Measurements from ENCODE around the gene CREBRF. TPM values are rescaled to one million over a fixed set of nuclear protein-coding genes. Genes with fewer than 3 reads are reported as not detected.
A peak's percentile ranks its signal among the peaks of the same experiment; 100 is the strongest.

Gene CREBRF, protein sequence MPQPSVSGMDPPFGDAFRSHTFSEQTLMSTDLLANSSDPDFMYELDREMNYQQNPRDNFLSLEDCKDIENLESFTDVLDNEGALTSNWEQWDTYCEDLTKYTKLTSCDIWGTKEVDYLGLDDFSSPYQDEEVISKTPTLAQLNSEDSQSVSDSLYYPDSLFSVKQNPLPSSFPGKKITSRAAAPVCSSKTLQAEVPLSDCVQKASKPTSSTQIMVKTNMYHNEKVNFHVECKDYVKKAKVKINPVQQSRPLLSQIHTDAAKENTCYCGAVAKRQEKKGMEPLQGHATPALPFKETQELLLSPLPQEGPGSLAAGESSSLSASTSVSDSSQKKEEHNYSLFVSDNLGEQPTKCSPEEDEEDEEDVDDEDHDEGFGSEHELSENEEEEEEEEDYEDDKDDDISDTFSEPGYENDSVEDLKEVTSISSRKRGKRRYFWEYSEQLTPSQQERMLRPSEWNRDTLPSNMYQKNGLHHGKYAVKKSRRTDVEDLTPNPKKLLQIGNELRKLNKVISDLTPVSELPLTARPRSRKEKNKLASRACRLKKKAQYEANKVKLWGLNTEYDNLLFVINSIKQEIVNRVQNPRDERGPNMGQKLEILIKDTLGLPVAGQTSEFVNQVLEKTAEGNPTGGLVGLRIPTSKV
- total RNA-seq = 10 to 100 TPM in 4 of 6 experiments, 1 to 10 TPM in 2; 6.5 to 15.7 (median 12.6) TPM
- long read RNA-seq, partial matches to known transcripts = 1 of 2 reads
- long read RNA-seq, other reads (novel, unspliced or antisense) = 1 of 2 reads

DNA sequence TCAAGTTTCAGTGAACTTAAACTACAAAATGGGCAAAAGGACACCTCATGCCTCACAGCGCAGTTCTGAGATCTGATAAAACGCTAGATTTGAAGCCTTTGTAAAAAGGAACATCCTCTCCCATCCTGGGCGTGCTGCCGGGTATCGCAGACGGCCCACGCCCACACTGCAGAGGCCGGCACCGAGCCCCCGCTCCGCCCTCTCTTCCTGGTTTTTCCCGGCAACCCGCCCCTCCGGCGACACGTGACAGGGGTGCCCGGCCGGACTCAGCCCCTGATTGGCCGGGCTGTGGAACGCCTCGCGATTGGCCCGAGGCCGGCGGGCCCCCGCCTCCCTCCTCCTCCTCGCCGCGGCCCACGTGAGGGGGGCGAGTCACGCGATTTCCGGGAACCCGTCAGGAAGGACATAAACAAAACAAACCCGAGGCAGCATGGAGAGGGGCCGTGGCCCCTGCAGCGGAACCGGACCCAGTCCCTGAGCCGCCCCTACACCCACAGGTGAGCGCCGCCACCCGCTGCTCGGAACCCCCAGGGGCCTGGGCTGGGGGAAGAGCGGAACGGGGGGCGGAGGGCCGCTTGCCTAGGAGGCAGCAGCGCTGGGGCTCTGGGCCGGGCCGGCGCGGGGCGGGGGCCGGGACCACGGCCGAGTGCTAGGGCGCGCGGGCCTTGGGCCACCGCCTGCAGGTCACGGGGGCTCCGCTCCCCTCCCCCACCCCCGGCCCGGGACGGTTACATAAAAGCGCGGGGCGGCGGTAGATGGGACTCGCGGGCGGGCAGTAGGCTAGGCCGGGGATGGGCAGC is at the start of gene CREBRF:
CREBRF (plus strand) TSS at position 370 of the 800 bp plus-strand sequence. CDS start 24,424 bp downstream, outside the sequence.
- intact Hi-C loops (cut with DNase I) = no loop called here
- Histone ChIP-seq H3K27ac (peak within 1 kb of the TSS; percentile 96 to 100 (median 98)), H3K4me1 (peaks cover 0 to 24% (median 3%) of the 10 kb centered on the region in 4 donors), H3K9me3 (no peaks in the 10 kb centered on the region), H3K27me3 (no peaks in the 10 kb centered on the region), H3K4me3 (peak within 1 kb of the TSS; percentile 96 to 99 (median 98)), H3K36me3 (no peaks in the 10 kb centered on the region)
- WGBS (ENCODE audit: insufficient coverage, low coverage, low lambda C conversion rate, missing lambda C conversion rate) = under 1% methylated on average over 24 of the region's 74 CpGs
- ATAC-seq (peak; percentile 75 to 85 (median 82)), DNase-seq (peak; percentile 99)
- TF ChIP-seq POLR2A (IDR thresholded peaks at IDR 0.05) = peak; percentile 42
- TF ChIP-seq, protein P1, sequence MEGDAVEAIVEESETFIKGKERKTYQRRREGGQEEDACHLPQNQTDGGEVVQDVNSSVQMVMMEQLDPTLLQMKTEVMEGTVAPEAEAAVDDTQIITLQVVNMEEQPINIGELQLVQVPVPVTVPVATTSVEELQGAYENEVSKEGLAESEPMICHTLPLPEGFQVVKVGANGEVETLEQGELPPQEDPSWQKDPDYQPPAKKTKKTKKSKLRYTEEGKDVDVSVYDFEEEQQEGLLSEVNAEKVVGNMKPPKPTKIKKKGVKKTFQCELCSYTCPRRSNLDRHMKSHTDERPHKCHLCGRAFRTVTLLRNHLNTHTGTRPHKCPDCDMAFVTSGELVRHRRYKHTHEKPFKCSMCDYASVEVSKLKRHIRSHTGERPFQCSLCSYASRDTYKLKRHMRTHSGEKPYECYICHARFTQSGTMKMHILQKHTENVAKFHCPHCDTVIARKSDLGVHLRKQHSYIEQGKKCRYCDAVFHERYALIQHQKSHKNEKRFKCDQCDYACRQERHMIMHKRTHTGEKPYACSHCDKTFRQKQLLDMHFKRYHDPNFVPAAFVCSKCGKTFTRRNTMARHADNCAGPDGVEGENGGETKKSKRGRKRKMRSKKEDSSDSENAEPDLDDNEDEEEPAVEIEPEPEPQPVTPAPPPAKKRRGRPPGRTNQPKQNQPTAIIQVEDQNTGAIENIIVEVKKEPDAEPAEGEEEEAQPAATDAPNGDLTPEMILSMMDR (IDR thresholded peaks at IDR 0.05) = no peak

DNA sequence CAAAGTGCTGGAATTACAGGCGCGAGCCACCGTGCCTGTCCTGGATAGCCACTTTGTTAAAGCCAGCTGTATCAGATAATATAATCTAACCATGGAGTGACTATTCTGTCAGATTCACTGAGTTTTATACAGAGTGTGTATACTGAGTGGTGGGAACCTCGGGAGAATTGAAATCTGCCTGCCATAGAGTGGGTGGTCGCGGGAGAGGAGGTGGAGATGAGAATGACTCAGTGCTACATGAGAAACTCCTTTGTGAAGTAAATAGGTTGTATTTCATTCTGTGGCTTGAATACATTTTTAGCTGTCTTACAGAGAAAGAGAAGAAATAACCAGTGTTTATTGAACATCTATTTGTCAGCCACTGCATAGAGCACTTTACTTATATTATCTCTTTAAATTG is 46.1 kb upstream of the CREBRF start:
- WGBS (ENCODE audit: insufficient coverage, low coverage, low lambda C conversion rate, missing lambda C conversion rate) = 78% methylated on average over 4 of the region's 6 CpGs
- Histone ChIP-seq H3K27ac (no peak overlapping the region), H3K4me3 (no peak overlapping the region), H3K4me1 (peaks cover 0 to 36% (median 7%) of the 10 kb centered on the region in 4 donors), H3K9me3 (no peaks in the 10 kb centered on the region), H3K27me3 (no peaks in the 10 kb centered on the region), H3K36me3 (no peaks in the 10 kb centered on the region)
- TF ChIP-seq, protein P1 (IDR thresholded peaks at IDR 0.05) = no peak
- TF ChIP-seq POLR2A (IDR thresholded peaks at IDR 0.05) = no peak
- ATAC-seq = no peak
- intact Hi-C loops (cut with DNase I) = no loop called here
- DNase-seq = no peak

DNA sequence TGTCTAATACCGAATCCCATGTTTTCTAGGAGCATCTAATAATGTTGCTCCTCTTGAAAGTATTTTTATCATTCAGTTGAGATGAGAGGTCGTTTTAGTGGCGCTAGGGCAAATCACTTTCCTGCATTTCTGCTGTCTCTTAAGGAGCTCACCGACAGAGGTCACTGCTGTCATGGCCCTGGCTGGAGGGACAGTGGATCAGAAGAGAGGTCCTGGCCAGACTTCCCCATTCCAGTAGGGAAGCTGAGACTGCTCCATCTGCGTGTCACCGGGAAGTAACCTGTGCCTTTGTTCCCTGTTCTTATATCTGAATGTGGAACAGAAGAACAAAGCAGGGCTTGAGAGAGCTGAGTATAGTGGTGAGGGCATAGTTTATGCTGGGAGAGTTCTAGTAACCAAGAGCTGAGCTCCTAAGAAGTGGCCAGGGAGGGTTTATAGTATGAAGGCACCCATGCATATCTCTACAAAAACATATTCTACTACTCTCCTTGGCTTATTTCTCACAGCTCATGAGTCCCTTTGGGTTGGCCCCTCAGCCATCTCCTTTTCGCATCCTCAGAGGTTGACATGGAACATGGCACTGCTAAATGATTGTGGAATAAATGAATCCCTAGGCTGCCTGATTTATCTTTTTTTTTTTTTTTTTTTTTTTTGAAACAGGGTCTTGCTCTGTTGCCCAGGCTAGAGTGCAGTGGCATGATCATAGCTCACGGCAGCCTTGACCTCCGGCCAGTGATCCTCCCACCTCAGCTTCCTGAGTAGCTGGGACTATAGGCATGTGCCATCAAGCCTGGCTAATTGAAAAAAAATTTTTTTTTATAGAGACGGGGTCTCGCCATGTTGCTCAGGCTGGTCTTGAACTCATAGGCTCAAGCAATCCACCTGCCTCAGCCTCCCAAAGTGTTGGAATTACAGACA is 45.3 kb upstream of the CREBRF start:
- no peaks in the 10 kb centered on the region for H3K9me3 ChIP-seq
- no peaks in the 10 kb centered on the region for H3K36me3 ChIP-seq
- peak overlapping the region in 1 of 3 donors; percentile 37 for H3K27ac ChIP-seq
- peak; percentile 76 to 86 (median 80) for ATAC-seq
- H3K27me3 ChIP-seq = no peaks in the 10 kb centered on the region
- H3K4me3 ChIP-seq = no peak overlapping the region
- WGBS (ENCODE audit: insufficient coverage, low coverage, low lambda C conversion rate, missing lambda C conversion rate) = 49% methylated on average over 9 of the region's 11 CpGs
- intact Hi-C loops (cut with DNase I) = no loop called here
- peaks cover 2 to 44% (median 7%) of the 10 kb centered on the region in 4 donors for H3K4me1 ChIP-seq
- peak; percentile 54 to 65 (median 59) for DNase-seq
- TF ChIP-seq POLR2A (IDR thresholded peaks at IDR 0.05) = no peak
- TF ChIP-seq, protein P1 (IDR thresholded peaks at IDR 0.05) = peak; percentile 38 to 55 (median 49)

Data from right lobe of liver (tissue), 6 donors.